CD4-positive, alpha-beta memory T cell (primary cell): ENCODE data around the gene ZC3H13. TPM values are rescaled to one million over a fixed set of nuclear protein-coding genes. Genes with fewer than 3 reads are reported as not detected.

Source experiments
- CTCF ChIA-PET: fragments of 350-600 bp; sonication (Branson Sonifier 250); formaldehyde crosslinking; loops from one replicate; lab custom pipeline; 2021; ENCODE audit warnings: inconsistent platforms; ENCODE audit not compliant: partially characterized antibody; lab: Charles Lee
- POLR2A ChIA-PET: fragments of 350-600 bp; sonication (Branson Sonifier 250); formaldehyde crosslinking; loops from one replicate; lab custom pipeline; 2021; ENCODE audit not compliant: partially characterized antibody; lab: Charles Lee
- DNase-seq, 5 donors: peaks; one replicate each; pipeline versions ENCODE4 v3.0.0 to v3.0.0-alpha.2; 2020 to 2022; ENCODE audit warnings: mixed read lengths in 1 of 5
- H3K27ac ChIP-seq: one replicate; pipeline ENCODE4 v1.7.0; 2013; ENCODE audit warnings: low read depth, low read length
- H3K27me3 ChIP-seq: 2 replicates; pipeline ENCODE4 v1.7.0; 2013; ENCODE audit warnings: mild to moderate bottlenecking, low read length, moderate library complexity; ENCODE audit not compliant: insufficient read depth
- H3K36me3 ChIP-seq: 2 replicates; pipeline ENCODE4 v1.7.0; 2013; ENCODE audit warnings: mild to moderate bottlenecking, low read length, moderate library complexity; ENCODE audit not compliant: insufficient read depth
- H3K4me1 ChIP-seq: 2 replicates; pipeline ENCODE4 v1.7.0; 2013; ENCODE audit warnings: mild to moderate bottlenecking, low read length, moderate library complexity; ENCODE audit not compliant: insufficient read depth
- H3K4me3 ChIP-seq, 2 donors: one replicate each; pipeline ENCODE4 v1.7.0; 2013; ENCODE audit warnings: low read length in 2 of 2, mild to moderate bottlenecking in 1 of 2
- H3K9me3 ChIP-seq, 2 donors: one replicate each; pipeline ENCODE4 v1.7.0; 2013; ENCODE audit warnings: low read length in 2 of 2, control low read depth in 1 of 2; ENCODE audit not compliant: control insufficient read depth in 1 of 2
- H3K27ac Mint-ChIP-seq, 7 donors: one replicate each; pipeline ENCODE4 v1.8.0; 2020 to 2021; ENCODE audit warnings: mixed read lengths in 7 of 7, mild to moderate bottlenecking in 6 of 7, inconsistent platforms in 3 of 7, moderate library complexity in 3 of 7
- H3K27me3 Mint-ChIP-seq, 2 donors: one replicate each; pipeline ENCODE4 v1.8.0; 2020 to 2021; ENCODE audit warnings: mixed read lengths in 2 of 2
- H3K36me3 Mint-ChIP-seq, 2 donors: one replicate each; pipeline ENCODE4 v1.8.0; 2020 to 2021; ENCODE audit warnings: mixed read lengths in 2 of 2, inconsistent platforms in 1 of 2, mild to moderate bottlenecking in 1 of 2
- H3K4me1 Mint-ChIP-seq, 4 donors: one replicate each; pipeline ENCODE4 v1.8.0; 2020 to 2021; ENCODE audit warnings: mixed read lengths in 4 of 4, mild to moderate bottlenecking in 1 of 4
- H3K4me3 Mint-ChIP-seq, 8 donors: one replicate each; pipeline ENCODE4 v1.8.0; 2020 to 2021; ENCODE audit warnings: mixed read lengths in 8 of 8, mild to moderate bottlenecking in 7 of 8, moderate library complexity in 6 of 8, inconsistent platforms in 3 of 8
- H3K9me3 Mint-ChIP-seq, 8 donors: one replicate each; pipeline ENCODE4 v1.8.0; 2020 to 2021; ENCODE audit warnings: mixed read lengths in 8 of 8, mild to moderate bottlenecking in 5 of 8, inconsistent platforms in 3 of 8, moderate library complexity in 1 of 8
- intact Hi-C: fragments of 100-400 bp; cut with micrococcal nuclease; formaldehyde crosslinking; loops from one replicate; pipeline ENCODE4 v1.15.1; 2023
- polyA plus RNA-seq, 2 donors: library from polyadenylated mRNA; unstranded; fragments of 300-500 nt; fragmentation: Illumina TruSeq; gene quantifications; one replicate each; pipeline ENCODE4 v1.2.3, GENCODE V29; 2021
- total RNA-seq, 2 experiments: library from RNA; stranded (reverse); gene quantifications; one replicate each; pipeline ENCODE4 v1.2.3, GENCODE V29; 2021

Gene ZC3H13
- total and polyA plus RNA-seq, 4 experiments from 2014 or later: 10.8 to 65.5 (median 58.6) TPM

DNA sequence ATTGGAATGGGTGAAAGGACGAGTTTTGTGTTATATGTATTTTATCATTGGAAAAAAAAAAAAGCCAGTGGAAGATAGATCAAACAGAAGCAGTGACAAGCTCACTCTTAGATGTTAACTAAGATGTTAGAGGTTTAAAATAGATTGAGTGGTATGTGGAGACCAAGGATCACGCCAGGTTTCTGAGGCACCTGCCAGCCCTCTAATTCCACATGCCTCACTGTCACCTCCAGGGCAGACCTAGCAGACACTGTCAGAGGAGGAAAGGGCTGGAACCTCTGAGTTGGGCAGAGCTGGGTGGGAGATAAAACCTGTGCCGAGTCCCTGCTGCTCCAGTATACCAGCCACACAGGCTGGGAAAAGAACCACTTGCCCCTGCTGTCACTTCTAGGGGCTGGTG lies 143.5 kb downstream of the ZC3H13 start:
- intact Hi-C loops: no loop called here
- no peaks in the 10 kb centered on the region for H3K36me3 ChIP-seq
- DNase-seq: no peak
- ChIA-PET POLR2A (no interaction called here), CTCF (no interaction called here)
- H3K4me1 Mint-ChIP-seq: no peaks in the 10 kb centered on the region
- H3K4me3 Mint-ChIP-seq: no peak overlapping the region
- no peak overlapping the region for H3K4me3 ChIP-seq
- no peak overlapping the region for H3K27ac Mint-ChIP-seq
- H3K27me3 ChIP-seq: no peaks in the 10 kb centered on the region
- H3K9me3 Mint-ChIP-seq: peaks cover 0 to 3% (median 0%) of the 10 kb centered on the region in 8 donors
- H3K36me3 Mint-ChIP-seq: no peaks in the 10 kb centered on the region
- H3K27ac ChIP-seq: no peak overlapping the region
- peaks cover 1 to 6% of the 10 kb centered on the region in 2 donors for H3K27me3 Mint-ChIP-seq
- H3K9me3 ChIP-seq: no peaks in the 10 kb centered on the region
- no peaks in the 10 kb centered on the region for H3K4me1 ChIP-seq

DNA sequence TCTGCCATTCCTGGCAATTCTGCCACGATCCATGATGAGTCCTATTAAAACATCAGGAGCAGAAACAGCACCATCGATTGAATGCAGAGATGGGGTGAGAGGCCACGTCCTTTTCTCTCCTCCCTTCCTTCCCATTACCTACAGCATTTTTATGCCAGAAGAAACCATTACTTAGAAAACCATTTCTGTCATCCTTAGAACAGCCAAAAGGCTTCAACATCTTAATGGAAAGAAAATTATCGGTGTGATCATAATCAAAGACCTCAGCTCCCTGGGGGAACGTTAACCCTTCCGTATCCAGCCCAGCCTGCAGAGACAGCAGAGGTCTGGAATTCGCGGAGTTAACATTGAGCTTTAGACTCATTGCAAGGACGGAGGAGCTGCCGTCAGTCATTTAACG lies 145.0 kb downstream of the ZC3H13 start:
- H3K36me3 ChIP-seq: no peaks in the 10 kb centered on the region
- no peaks in the 10 kb centered on the region for H3K36me3 Mint-ChIP-seq
- H3K4me1 Mint-ChIP-seq: no peaks in the 10 kb centered on the region
- no peaks in the 10 kb centered on the region for H3K9me3 Mint-ChIP-seq
- intact Hi-C loops: no loop called here
- DNase-seq: no peak
- H3K9me3 ChIP-seq: no peaks in the 10 kb centered on the region
- ChIA-PET POLR2A (no interaction called here), CTCF (no interaction called here)
- H3K4me1 ChIP-seq: no peaks in the 10 kb centered on the region
- no peaks in the 10 kb centered on the region for H3K27me3 ChIP-seq
- H3K4me3 Mint-ChIP-seq: no peak overlapping the region
- H3K27me3 Mint-ChIP-seq: peaks cover 1 to 6% of the 10 kb centered on the region in 2 donors
- no peak overlapping the region for H3K27ac ChIP-seq
- H3K27ac Mint-ChIP-seq: no peak overlapping the region
- H3K4me3 ChIP-seq: no peak overlapping the region

Other genes with a start within 250 kb of the ZC3H13 start
- gene SIAH3, start 201.0 kb downstream of the ZC3H13 start, total RNA-seq: 1 to 10 TPM; 1.5 to 1.9 TPM
- under 1 TPM in 1 of 2 donors, not detected in 1; 0.13 TPM for gene SIAH3, start 201.0 kb downstream of the ZC3H13 start, polyA plus RNA-seq
- not detected for gene CPB2, start 52.3 kb upstream of the ZC3H13 start, total RNA-seq
- gene CPB2, start 52.3 kb upstream of the ZC3H13 start, polyA plus RNA-seq: not detected
- 100 to 1,000 TPM; 466 to 497 TPM for gene LCP1, start 129.4 kb upstream of the ZC3H13 start, total RNA-seq
- gene LCP1, start 129.4 kb upstream of the ZC3H13 start, polyA plus RNA-seq: 1,000 to 10,000 TPM; 1,169 to 1,658 TPM
- under 1 TPM; 0.49 to 0.75 TPM for gene LRRC63, start 159.2 kb upstream of the ZC3H13 start, total RNA-seq
- gene LRRC63, start 159.2 kb upstream of the ZC3H13 start, polyA plus RNA-seq: under 1 TPM; 0.41 to 0.57 TPM